Neuronal stem cell (in vitro differentiated cells): ENCODE results near the gene IRAK2.

Experiments
- DNase-seq: peaks from one replicate; pipeline ENCODE4 v3.0.0-alpha.2; 2013; ENCODE audit warnings: low spot score
- H2AFZ ChIP-seq: one replicate; pipeline ENCODE4 v1.6.1; 2013; ENCODE audit warnings: mild to moderate bottlenecking, low read length, inconsistent platforms
- H2AK5ac ChIP-seq: 2 replicates; pipeline ENCODE4 v1.6.1; 2013; ENCODE audit warnings: low read depth, mild to moderate bottlenecking, inconsistent platforms, low read length, moderate library complexity, mixed read lengths
- H2BK120ac ChIP-seq: 2 replicates; pipeline ENCODE4 v1.6.1; 2013; ENCODE audit warnings: low read depth, mild to moderate bottlenecking, inconsistent platforms, low read length, moderate library complexity, mixed read lengths
- H2BK12ac ChIP-seq: one replicate; pipeline ENCODE4 v1.6.1; 2013; ENCODE audit warnings: low read length, inconsistent platforms
- H2BK15ac ChIP-seq: 2 replicates; pipeline ENCODE4 v1.6.1; 2013; ENCODE audit warnings: mild to moderate bottlenecking, low read length, inconsistent platforms, mixed read lengths
- H2BK5ac ChIP-seq: one replicate; pipeline ENCODE4 v1.6.1; 2013; ENCODE audit warnings: inconsistent platforms, mild to moderate bottlenecking, low read length, moderate library complexity
- H3K14ac ChIP-seq: one replicate; pipeline ENCODE4 v1.6.1; 2013; ENCODE audit warnings: low read length, inconsistent platforms
- H3K18ac ChIP-seq: 2 replicates; pipeline ENCODE4 v1.6.1; 2013; ENCODE audit warnings: low read length, inconsistent platforms
- H3K23ac ChIP-seq: 2 replicates; pipeline ENCODE4 v1.6.1; 2013; ENCODE audit warnings: low read depth, mild to moderate bottlenecking, mixed read lengths, low read length, inconsistent platforms; ENCODE audit not compliant: poor library complexity
- H3K27ac ChIP-seq: replicated peaks from 3 replicates; pipeline ENCODE4 v1.5.1; 2013; ENCODE audit warnings: low read length, inconsistent platforms
- H3K27me3 ChIP-seq, 3 experiments: 2 replicates each; pipeline ENCODE4 v1.6.1; 2013; ENCODE audit warnings: low read length in 3 of 3, mild to moderate bottlenecking in 2 of 3, inconsistent platforms in 1 of 3, low read depth in 1 of 3, mixed read lengths in 1 of 3, moderate library complexity in 1 of 3; ENCODE audit not compliant: control insufficient read depth in 3 of 3, insufficient read depth in 3 of 3
- H3K36me3 ChIP-seq, 2 donors: replicated peaks in 1 of 2; 2 replicates each; pipeline ENCODE4 v1.6.1; 2013; ENCODE audit warnings: low read length in 2 of 2; ENCODE audit not compliant: control insufficient read depth in 2 of 2, insufficient read depth in 2 of 2
- H3K4ac ChIP-seq: 2 replicates; pipeline ENCODE4 v1.6.1; 2013; ENCODE audit warnings: inconsistent platforms, mild to moderate bottlenecking, low read length, moderate library complexity
- H3K4me1 ChIP-seq, 2 donors: 1 replicate in 1 of 2; 2 replicates in 1 of 2; pipeline ENCODE4 v1.6.1; 2013; ENCODE audit warnings: low read length in 2 of 2, low read depth in 1 of 2; ENCODE audit not compliant: control insufficient read depth in 2 of 2, insufficient read depth in 1 of 2
- H3K4me2 ChIP-seq: one replicate; pipeline ENCODE4 v1.6.1; 2013; ENCODE audit warnings: mild to moderate bottlenecking, low read length, inconsistent platforms; ENCODE audit not compliant: insufficient read depth, poor library complexity, severe bottlenecking
- H3K4me3 ChIP-seq, 2 donors: 2 replicates each; pipeline ENCODE4 v1.5.1; 2013; ENCODE audit warnings: low read length in 2 of 2, mild to moderate bottlenecking in 2 of 2, inconsistent platforms in 1 of 2, moderate library complexity in 1 of 2
- H3K79me1 ChIP-seq: one replicate; pipeline ENCODE4 v1.6.1; 2013; ENCODE audit warnings: low read depth, mild to moderate bottlenecking, inconsistent platforms, low read length, moderate library complexity
- H3K9ac ChIP-seq: one replicate; pipeline ENCODE4 v1.6.1; 2013; ENCODE audit warnings: mild to moderate bottlenecking, low read depth, low read length, inconsistent platforms; ENCODE audit not compliant: poor library complexity
- H3K9me3 ChIP-seq, 2 donors: replicated peaks in 1 of 2; 2 replicates each; pipeline versions ENCODE3 to v1.6.1; 2013; ENCODE audit warnings: low read length in 2 of 2, mild to moderate bottlenecking in 2 of 2, inconsistent platforms in 1 of 2, low read depth in 1 of 2, mixed read lengths in 1 of 2, moderate library complexity in 1 of 2; ENCODE audit not compliant: control insufficient read depth in 2 of 2, insufficient read depth in 1 of 2
- H4K8ac ChIP-seq: one replicate; pipeline ENCODE4 v1.6.1; 2013; ENCODE audit warnings: low read depth, mild to moderate bottlenecking, inconsistent platforms, low read length, moderate library complexity
- H4K91ac ChIP-seq: one replicate; pipeline ENCODE4 v1.6.1; 2013; ENCODE audit warnings: low read length, low read depth, mild to moderate bottlenecking, inconsistent platforms; ENCODE audit not compliant: poor library complexity
- WGBS, 2 donors: extraction: QIAGEN DNeasy Blood & Tissue Kit; methylation state at CpG; one replicate each; pipeline ENCODE4 v1.1.7; 2013; ENCODE audit warnings: missing lambda C conversion rate in 2 of 2, mixed read lengths in 1 of 2; ENCODE audit not compliant: insufficient read length in 2 of 2, insufficient replicate concordance in 1 of 2; ENCODE audit errors: extremely low coverage in 2 of 2; 5-methylcytosine and 5-hydroxymethylcytosine counted together

The IRAK2 gene

DNA sequence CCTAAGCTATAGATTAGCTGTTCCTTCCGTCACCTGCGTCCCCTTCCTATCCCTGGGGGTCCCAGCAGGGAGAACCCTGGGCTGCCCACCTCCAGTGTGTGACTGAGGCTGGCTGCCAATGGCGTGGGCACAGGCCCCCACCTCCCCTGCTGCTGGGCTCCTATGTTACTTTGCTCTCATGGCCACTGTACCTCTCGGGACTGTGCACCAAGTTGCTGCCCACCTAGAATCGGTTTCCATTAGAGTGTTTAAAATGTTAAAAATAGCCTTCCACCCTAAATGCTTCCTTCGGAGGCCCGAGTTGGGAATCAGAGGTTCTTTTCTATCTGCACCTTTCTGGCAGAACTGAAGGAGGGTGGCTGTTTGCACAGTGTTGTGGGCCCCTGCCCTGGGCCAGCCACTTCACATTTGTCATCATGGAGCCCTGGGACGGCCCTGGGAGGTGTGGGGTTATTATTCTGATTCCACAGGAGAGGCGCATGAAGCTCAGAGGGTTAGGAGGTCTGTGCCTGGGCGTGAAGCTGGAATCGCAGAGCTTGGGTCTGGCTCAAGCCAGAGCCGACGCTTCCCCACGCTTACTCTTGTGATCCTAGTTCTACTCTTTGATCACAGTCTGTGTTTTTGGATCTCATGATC, 29.1 kb downstream of the IRAK2 start:
- Histone ChIP-seq H4K8ac (no peak overlapping the region), H3K23ac (no peak overlapping the region), H2BK15ac (no peak overlapping the region), H3K9me3 (no peaks in the 10 kb centered on the region), H2AK5ac (peak overlapping the region; percentile 50), H3K4me1 (peaks cover 10 to 18% of the 10 kb centered on the region in 2 donors), H3K27ac (no peak overlapping the region), H3K9ac (no peak overlapping the region), H2BK12ac (no peak overlapping the region), H3K27me3 (no peaks in the 10 kb centered on the region), H3K14ac (no peak overlapping the region), H3K18ac (peak overlapping the region; percentile 52), H2AFZ (peak overlapping the region; percentile 7), H4K91ac (no peak overlapping the region), H3K4me2 (no peak overlapping the region), H3K4me3 (no peak overlapping the region), H3K36me3 (no peaks in the 10 kb centered on the region), H2BK120ac (no peak overlapping the region), H2BK5ac (no peak overlapping the region), H3K79me1 (no peaks in the 10 kb centered on the region), H3K4ac (peak overlapping the region; percentile 59)
- no CpG with 5 or more reads among the region's 14 CpGs for WGBS, 2 donors
- no peak for DNase-seq

DNA sequence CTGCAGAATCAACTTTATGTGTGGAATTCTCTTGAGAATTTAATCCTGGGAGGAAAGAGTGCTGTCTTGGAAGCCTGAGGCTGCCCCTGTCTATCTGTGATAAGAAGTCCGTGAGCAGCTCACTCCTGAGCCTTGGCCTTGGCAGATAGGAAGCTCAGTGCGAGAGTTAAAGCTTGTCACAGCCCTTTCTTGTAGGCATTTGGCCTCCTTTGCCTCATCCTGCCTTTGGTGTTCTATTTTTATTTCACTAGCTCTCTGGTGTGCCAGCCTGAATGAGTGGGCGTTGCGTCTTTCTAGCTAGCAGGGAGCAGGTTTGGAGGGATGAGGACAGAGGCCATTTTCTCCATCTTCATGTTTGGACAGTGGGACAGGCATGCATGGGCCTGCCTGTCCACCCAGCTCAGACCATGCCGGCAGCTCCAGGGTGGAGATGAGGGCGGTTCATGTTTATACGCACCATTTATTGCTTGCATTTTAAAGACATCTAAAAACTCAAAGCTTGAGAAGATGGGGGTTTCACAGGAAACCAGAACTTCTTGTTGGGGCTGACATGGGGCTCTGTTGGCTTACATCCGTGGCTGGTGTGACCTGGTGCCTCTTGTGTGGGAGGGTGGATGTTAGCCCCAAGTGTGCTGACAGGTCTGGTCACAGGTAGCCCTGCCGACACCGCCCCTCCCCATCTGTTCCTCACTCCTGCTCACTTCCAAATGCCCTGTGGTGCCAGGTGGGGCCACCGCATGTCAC, 29.8 kb downstream of the IRAK2 start:
- DNase-seq = no peak
- no peak overlapping the region for H4K91ac ChIP-seq
- no peaks in the 10 kb centered on the region for H3K27me3 ChIP-seq
- H3K23ac ChIP-seq = no peak overlapping the region
- no peaks in the 10 kb centered on the region for H3K36me3 ChIP-seq
- H3K27ac ChIP-seq = no peak overlapping the region
- no peak overlapping the region for H2BK120ac ChIP-seq
- no peak overlapping the region for H3K18ac ChIP-seq
- no peak overlapping the region for H2AK5ac ChIP-seq
- H2BK12ac ChIP-seq = no peak overlapping the region
- H3K9me3 ChIP-seq = no peaks in the 10 kb centered on the region
- H3K4me2 ChIP-seq = no peak overlapping the region
- H2AFZ ChIP-seq = peak overlapping the region; percentile 7
- no peak overlapping the region for H4K8ac ChIP-seq
- H2BK15ac ChIP-seq = no peak overlapping the region
- no peak overlapping the region for H3K4me3 ChIP-seq
- no peaks in the 10 kb centered on the region for H3K79me1 ChIP-seq
- H3K14ac ChIP-seq = no peak overlapping the region
- no peak overlapping the region for H3K9ac ChIP-seq
- peaks cover 10 to 20% of the 10 kb centered on the region in 2 donors for H3K4me1 ChIP-seq
- H3K4ac ChIP-seq = no peak overlapping the region
- no peak overlapping the region for H2BK5ac ChIP-seq
- WGBS, 2 donors = no CpG with 5 or more reads among the region's 11 CpGs

- Histone ChIP-seq H3K4me2 (no peak overlapping the region), H4K91ac (no peak overlapping the region), H4K8ac (no peak overlapping the region), H2BK5ac (no peak overlapping the region), H3K27ac (no peak overlapping the region), H2BK120ac (no peak overlapping the region), H2AK5ac (no peak overlapping the region), H2BK15ac (no peak overlapping the region), H2BK12ac (no peak overlapping the region), H3K23ac (no peak overlapping the region), H3K9me3 (no peaks in the 10 kb centered on the region), H3K36me3 (no peaks in the 10 kb centered on the region), H3K4me3 (no peak overlapping the region), H3K27me3 (no peaks in the 10 kb centered on the region), H3K79me1 (no peaks in the 10 kb centered on the region), H3K14ac (no peak overlapping the region), H3K18ac (no peak overlapping the region), H3K9ac (no peak overlapping the region), H2AFZ (no peak overlapping the region), H3K4me1 (peaks cover 10 to 20% of the 10 kb centered on the region in 2 donors), H3K4ac (no peak overlapping the region)
- no peak for DNase-seq
- no CpG with 5 or more reads among the region's 12 CpGs for WGBS, 2 donors
These were observed 30.8 kb downstream of the IRAK2 start for GRCh38 chr3:10195366-10196089.
